SU-DHL-6 (cell line): Measurements from ENCODE around the gene ARG1.

Experiments used
- H2AFZ ChIP-seq: fragments of 200-600 bp; sonication (generic); 2 replicates; pipeline ENCODE4 v1.6.1; 2014; ENCODE audit warnings: low read depth, mild to moderate bottlenecking, moderate library complexity, mixed read lengths, antibody characterized with exemption, low read length; ENCODE audit not compliant: severe bottlenecking
- H3F3A ChIP-seq: fragments of 200-600 bp; shearing (Covaris generic); 2 replicates; pipeline ENCODE4 v1.6.0; 2016; ENCODE audit warnings: antibody characterized with exemption, mild to moderate bottlenecking; ENCODE audit not compliant: insufficient read depth
- H3K27ac ChIP-seq: fragments of 200-600 bp; sonication (generic); 2 replicates; pipeline ENCODE4 v1.5.1; 2016; ENCODE audit warnings: low read depth, mild to moderate bottlenecking, low read length, moderate library complexity, mixed read lengths
- H3K27me3 ChIP-seq: fragments of 200-600 bp; sonication (generic), shearing (Covaris generic); 2 replicates; pipeline ENCODE4 v1.6.0; 2014; ENCODE audit warnings: mild to moderate bottlenecking, low read length
- H3K36me3 ChIP-seq: fragments of 200-600 bp; sonication (generic); 2 replicates; pipeline ENCODE4 v1.6.1; 2014; ENCODE audit warnings: mild to moderate bottlenecking, low read length, mixed read lengths
- H3K4me2 ChIP-seq: fragments of 300-600, 200-600 bp; shearing (Covaris generic), sonication (generic); 2 replicates; pipeline ENCODE4 v1.6.0; 2014; ENCODE audit warnings: low read length, low read depth, mild to moderate bottlenecking; ENCODE audit not compliant: poor library complexity, severe bottlenecking
- H3K4me3 ChIP-seq: fragments of 200-600 bp; sonication (generic); 2 replicates; pipeline ENCODE4 v1.5.1; 2014; ENCODE audit warnings: antibody characterized with exemption, low read length, mild to moderate bottlenecking, mixed read lengths; ENCODE audit not compliant: insufficient read depth, poor library complexity, severe bottlenecking
- H3K79me2 ChIP-seq: fragments of 200-600 bp; sonication (generic); 2 replicates; pipeline ENCODE4 v1.6.1; 2014; ENCODE audit warnings: mild to moderate bottlenecking, low read length, moderate library complexity; ENCODE audit not compliant: insufficient read depth
- H3K9ac ChIP-seq: fragments of 200-600 bp; sonication (generic); 2 replicates; pipeline ENCODE4 v1.7.0; 2014; ENCODE audit warnings: mild to moderate bottlenecking, low read length
- H3K9me2 ChIP-seq: fragments of 200-600 bp; sonication (generic); replicated peaks from 2 replicates; pipeline ENCODE4 v1.6.1; 2014; ENCODE audit warnings: low read length; ENCODE audit not compliant: insufficient read depth
- H3K9me3 ChIP-seq: fragments of 200-600 bp; sonication (generic); 2 replicates; pipeline ENCODE4 v1.6.1; 2014; ENCODE audit warnings: low read length, mixed read lengths; ENCODE audit not compliant: insufficient read depth
- H4K20me1 ChIP-seq: fragments of 200-600 bp; sonication (generic); 2 replicates; pipeline ENCODE4 v1.6.1; 2014; ENCODE audit warnings: low read depth, mild to moderate bottlenecking, antibody characterized with exemption, low read length, moderate library complexity, mixed read lengths
- CTCF ChIP-seq: fragments of 200-600 bp; sonication (generic); IDR thresholded peaks from one replicate; pipeline ENCODE4 v1.5.1; 2017; ENCODE audit warnings: antibody characterized with exemption, mild to moderate bottlenecking, low read length, moderate library complexity; ENCODE audit not compliant: insufficient read depth, poor library complexity, severe bottlenecking
- EZH2phosphoT487 ChIP-seq: fragments of 200-600 bp; sonication (generic), shearing (Covaris generic); conservative IDR thresholded peaks from 2 replicates; pipeline ENCODE4 v1.6.1; 2018; ENCODE audit warnings: mild to moderate bottlenecking, antibody characterized with exemption, low read length, moderate library complexity, mixed read lengths

The ARG1 gene

GRCh38 chr6:131594074-131594473 lies 21.0 kb downstream of the ARG1 start:
- peaks cover 46% of the 10 kb centered on the region for H3K36me3 ChIP-seq
- no peaks in the 10 kb centered on the region for H3K9me3 ChIP-seq
- H3K9me2 ChIP-seq = no peaks in the 10 kb centered on the region
- TF ChIP-seq CTCF (no peak), EZH2phosphoT487 (no peak)
- no peak overlapping the region for H3K4me2 ChIP-seq
- no peak overlapping the region for H3K9ac ChIP-seq
- no peaks in the 10 kb centered on the region for H3K79me2 ChIP-seq
- no peak overlapping the region for H3K4me3 ChIP-seq
- H2AFZ ChIP-seq = no peak overlapping the region
- no peak overlapping the region for H3K27ac ChIP-seq
- no peaks in the 10 kb centered on the region for H3F3A ChIP-seq
- no peaks in the 10 kb centered on the region for H4K20me1 ChIP-seq
- no peaks in the 10 kb centered on the region for H3K27me3 ChIP-seq

- H3K36me3 ChIP-seq = peaks cover 55% of the 10 kb centered on the region; the same call in 1 of the 2 replicates
- no peak overlapping the region for H2AFZ ChIP-seq
- no peaks in the 10 kb centered on the region for H3F3A ChIP-seq
- no peak for TF ChIP-seq CTCF
- TF ChIP-seq EZH2phosphoT487 = no peak
- no peak overlapping the region for H3K27ac ChIP-seq
- no peak overlapping the region for H3K9ac ChIP-seq
- H3K4me2 ChIP-seq = no peak overlapping the region
- no peaks in the 10 kb centered on the region for H3K27me3 ChIP-seq
- no peak overlapping the region for H3K4me3 ChIP-seq
- H3K79me2 ChIP-seq = no peaks in the 10 kb centered on the region
- H3K9me3 ChIP-seq = no peaks in the 10 kb centered on the region
- no peaks in the 10 kb centered on the region for H3K9me2 ChIP-seq
- no peaks in the 10 kb centered on the region for H4K20me1 ChIP-seq
Measured at GRCh38 chr6:131597446-131597845, 24.4 kb downstream of the ARG1 start.

GRCh38 chr6:131600716-131601115 lies 27.7 kb downstream of the ARG1 start:
- no peak overlapping the region for H2AFZ ChIP-seq
- no peak overlapping the region for H3K4me3 ChIP-seq
- TF ChIP-seq EZH2phosphoT487 = no peak
- no peak for TF ChIP-seq CTCF
- H3K9ac ChIP-seq = no peak overlapping the region
- no peaks in the 10 kb centered on the region for H3K9me3 ChIP-seq
- peaks cover 58% of the 10 kb centered on the region for H3K36me3 ChIP-seq
- no peak overlapping the region for H3K4me2 ChIP-seq
- no peak overlapping the region for H3K27ac ChIP-seq
- no peaks in the 10 kb centered on the region for H3K27me3 ChIP-seq
- H4K20me1 ChIP-seq = no peaks in the 10 kb centered on the region
- H3K79me2 ChIP-seq = no peaks in the 10 kb centered on the region
- H3K9me2 ChIP-seq = no peaks in the 10 kb centered on the region
- 0 out of 2 replicates have a peak, but pooled peaks cover 3% of the 10 kb centered on the region for H3F3A ChIP-seq
